SK-N-MC (cell line): ENCODE results near the gene CEP83.

Source experiments
- EZH2 ChIP-seq: fragments of 200-600 bp; sonication (generic); IDR thresholded peaks from one replicate; pipeline ENCODE4 v1.6.1; 2017; ENCODE audit warnings: antibody characterized with exemption
- POLR2AphosphoS5 ChIP-seq: IDR thresholded peaks from 2 replicates; pipeline ENCODE4 v1.6.1; 2012; ENCODE audit warnings: mild to moderate bottlenecking, low read depth, low read length, borderline replicate concordance

DNA sequence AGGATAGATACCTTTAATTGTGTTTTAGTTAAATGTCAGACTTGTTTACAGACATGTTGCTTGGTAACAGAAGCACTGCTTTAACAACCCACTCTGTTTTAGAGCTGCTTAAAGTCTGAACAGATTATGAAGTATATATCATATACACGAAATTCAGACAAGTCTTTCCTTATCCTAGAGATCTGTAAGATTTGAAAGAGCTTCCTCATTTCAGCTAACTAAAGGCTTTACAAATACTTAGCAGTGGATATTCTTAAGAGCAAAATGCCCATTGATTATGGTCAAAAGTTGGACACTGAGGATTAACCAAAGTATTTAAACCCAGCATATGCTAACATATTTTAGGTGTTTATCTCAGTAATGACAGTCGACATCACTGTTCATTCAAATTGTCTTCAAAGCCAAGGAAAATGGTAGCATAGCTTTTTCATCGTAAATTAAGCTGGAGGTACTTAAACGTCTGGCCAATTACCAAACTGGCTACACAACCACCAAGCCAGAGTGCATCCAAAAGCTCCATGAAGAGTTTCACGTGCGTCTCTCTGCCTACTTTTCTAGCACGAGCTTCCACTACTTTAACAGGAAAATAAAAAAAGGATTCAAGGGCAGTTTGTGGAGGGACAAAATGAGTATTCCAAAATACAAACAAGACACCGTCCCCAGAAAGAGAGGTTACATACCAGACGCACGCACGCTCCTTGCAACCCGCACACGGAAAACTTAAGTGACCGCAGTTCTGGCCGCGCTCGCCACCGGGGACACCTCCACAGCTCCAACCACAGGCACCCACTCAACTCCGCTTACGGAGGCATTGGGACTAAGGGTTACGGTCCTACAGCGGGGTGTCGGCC, 565 bp downstream of the CEP83 start:
- TF ChIP-seq EZH2 (no peak), POLR2AphosphoS5 (no peak)
